ENCODE results near the gene PLPPR3.

- TF ChIP-seq POLR2AphosphoS5 (IDR thresholded peaks at IDR 0.05) (no peak), CTCF (IDR thresholded peaks at IDR 0.05 in 8 of 11, conservative IDR thresholded peaks at IDR 0.05 in 3 of 11) (no peak)
Observed at GRCh38 chr19:812747-813218, 9.0 kb downstream of the PLPPR3 start.
